GM06990 (cell line): ENCODE measurements around the gene PIGQ.

Source experiments
- DNase-seq: peaks from one replicate; pipeline ENCODE4 v3.0.0-alpha.2; 2011; ENCODE audit not compliant: insufficient read length; ENCODE audit errors: extremely low read depth
- H3K27me3 ChIP-seq: replicated peaks from 2 replicates; pipeline ENCODE4 v1.6.0; 2011; ENCODE audit warnings: low read length; ENCODE audit not compliant: control insufficient read depth, insufficient read depth
- H3K36me3 ChIP-seq: 2 replicates; pipeline ENCODE4 v1.5.1; 2011; ENCODE audit warnings: low read length; ENCODE audit not compliant: control insufficient read depth, insufficient read depth
- H3K4me3 ChIP-seq: replicated peaks from 2 replicates; pipeline ENCODE4 v1.5.1; 2011; ENCODE audit warnings: low read depth, mild to moderate bottlenecking, control low read depth, low read length
- TF ChIP-seq, protein P1 (sequence below): IDR thresholded peaks from 2 replicates; pipeline ENCODE4 v1.5.1; 2011; ENCODE audit warnings: low read length, control low read depth, mild to moderate bottlenecking, inconsistent platforms; ENCODE audit not compliant: insufficient read depth, poor library complexity, severe bottlenecking

Gene PIGQ

DNA sequence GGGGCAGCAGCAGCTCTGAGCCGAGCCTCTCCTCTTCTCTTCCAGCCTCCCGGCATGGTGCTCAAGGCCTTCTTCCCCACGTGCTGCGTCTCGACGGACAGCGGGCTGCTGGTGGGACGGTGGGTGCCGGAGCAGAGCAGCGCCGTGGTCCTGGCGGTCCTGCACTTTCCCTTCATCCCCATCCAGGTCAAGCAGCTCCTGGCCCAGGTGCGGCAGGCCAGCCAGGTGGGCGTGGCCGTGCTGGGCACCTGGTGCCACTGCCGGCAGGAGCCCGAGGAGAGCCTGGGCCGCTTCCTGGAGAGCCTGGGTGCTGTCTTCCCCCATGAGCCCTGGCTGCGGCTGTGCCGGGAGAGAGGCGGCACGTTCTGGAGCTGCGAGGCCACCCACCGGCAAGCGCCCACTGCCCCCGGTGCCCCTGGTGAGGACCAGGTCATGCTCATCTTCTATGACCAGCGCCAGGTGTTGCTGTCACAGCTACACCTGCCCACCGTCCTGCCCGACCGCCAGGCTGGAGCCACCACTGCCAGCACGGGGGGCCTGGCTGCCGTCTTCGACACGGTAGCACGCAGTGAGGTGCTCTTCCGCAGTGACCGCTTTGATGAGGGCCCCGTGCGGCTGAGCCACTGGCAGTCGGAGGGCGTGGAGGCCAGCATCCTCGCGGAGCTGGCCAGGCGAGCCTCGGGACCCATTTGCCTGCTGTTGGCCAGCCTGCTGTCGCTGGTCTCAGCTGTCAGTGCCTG is 4.4 kb downstream of the PIGQ start:
- TF ChIP-seq, protein P1, sequence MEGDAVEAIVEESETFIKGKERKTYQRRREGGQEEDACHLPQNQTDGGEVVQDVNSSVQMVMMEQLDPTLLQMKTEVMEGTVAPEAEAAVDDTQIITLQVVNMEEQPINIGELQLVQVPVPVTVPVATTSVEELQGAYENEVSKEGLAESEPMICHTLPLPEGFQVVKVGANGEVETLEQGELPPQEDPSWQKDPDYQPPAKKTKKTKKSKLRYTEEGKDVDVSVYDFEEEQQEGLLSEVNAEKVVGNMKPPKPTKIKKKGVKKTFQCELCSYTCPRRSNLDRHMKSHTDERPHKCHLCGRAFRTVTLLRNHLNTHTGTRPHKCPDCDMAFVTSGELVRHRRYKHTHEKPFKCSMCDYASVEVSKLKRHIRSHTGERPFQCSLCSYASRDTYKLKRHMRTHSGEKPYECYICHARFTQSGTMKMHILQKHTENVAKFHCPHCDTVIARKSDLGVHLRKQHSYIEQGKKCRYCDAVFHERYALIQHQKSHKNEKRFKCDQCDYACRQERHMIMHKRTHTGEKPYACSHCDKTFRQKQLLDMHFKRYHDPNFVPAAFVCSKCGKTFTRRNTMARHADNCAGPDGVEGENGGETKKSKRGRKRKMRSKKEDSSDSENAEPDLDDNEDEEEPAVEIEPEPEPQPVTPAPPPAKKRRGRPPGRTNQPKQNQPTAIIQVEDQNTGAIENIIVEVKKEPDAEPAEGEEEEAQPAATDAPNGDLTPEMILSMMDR, result no peak
- peaks cover 5% of the 10 kb centered on the region for H3K36me3 ChIP-seq
- DNase-seq, result no peak
- H3K27me3 ChIP-seq, result no peaks in the 10 kb centered on the region
- H3K4me3 ChIP-seq, result no peak overlapping the region

DNA sequence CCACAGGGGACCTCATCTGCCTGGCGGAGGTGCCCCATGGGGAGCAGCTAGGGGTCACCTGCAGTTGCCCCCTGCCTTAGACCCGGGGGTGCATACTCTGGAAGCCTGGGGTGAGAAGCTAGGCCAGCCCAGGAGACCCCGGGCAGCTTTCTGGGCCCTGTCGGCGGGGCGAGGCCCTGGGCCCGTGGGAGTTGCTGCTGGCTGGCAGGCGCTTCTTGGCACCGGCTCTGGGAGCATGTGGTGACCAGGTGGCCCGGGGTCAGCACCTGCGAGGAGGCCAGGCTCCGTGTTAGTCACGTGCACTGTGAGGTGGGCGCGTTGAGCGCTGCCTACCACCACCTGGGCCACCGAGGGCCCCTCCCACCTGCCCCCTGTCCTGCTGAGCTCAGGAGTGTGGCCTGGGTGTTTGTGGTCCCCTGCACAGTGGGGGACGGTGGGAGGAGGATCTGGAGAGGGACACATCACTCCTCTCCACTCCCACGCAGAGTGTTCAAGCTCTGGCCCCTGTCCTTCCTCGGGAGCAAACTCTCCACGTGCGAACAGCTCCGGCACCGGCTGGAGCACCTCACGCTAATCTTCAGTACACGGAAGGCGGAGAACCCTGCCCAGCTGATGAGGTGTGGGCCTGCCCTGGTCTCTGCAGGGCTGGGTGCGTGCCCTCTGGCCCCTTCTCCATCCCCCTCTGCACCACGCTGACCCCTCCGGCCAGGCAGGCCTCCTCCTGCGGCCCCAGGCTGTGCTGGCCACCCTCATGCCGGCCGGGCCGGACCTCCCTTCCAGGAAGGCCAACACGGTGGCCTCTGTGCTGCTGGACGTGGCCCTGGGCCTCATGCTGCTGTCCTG is 5.8 kb downstream of the PIGQ start:
- TF ChIP-seq, protein P1, result no peak
- H3K4me3 ChIP-seq, result no peak overlapping the region

DNA sequence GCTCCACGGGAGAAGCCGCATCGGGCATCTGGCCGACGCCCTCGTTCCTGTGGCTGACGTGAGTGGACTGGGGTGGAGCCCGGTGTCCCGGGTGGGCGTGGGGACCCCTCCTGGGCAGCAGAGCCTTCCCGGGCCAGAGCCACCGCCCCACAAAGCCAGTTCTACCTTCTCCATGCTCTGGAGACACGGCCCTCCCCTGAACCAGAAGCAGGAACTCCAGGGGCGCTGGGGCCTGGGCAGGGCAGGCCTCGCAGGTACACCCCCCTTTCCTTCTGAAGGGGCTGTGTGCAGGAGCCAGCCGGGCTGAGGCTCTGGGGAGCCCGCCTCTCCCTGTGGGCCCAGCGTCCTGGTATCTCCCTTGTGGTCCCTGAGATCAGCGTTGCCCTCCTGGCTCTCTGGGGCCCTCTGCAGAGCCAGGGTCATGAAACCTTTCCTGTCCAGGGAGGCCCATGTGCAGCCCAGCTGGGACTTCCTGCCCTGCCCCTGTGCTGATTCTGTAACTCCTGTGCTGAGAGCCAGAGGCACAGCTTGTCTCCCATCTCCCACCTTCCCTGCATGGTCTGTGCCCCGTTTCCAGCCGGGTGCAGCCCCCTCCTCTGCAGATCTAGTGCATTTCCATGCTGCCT is 6.5 kb downstream of the PIGQ start:
- no peaks in the 10 kb centered on the region for H3K27me3 ChIP-seq
- no peak overlapping the region for H3K4me3 ChIP-seq
- no peak for DNase-seq
- TF ChIP-seq, protein P1, result no peak
- H3K36me3 ChIP-seq, result peaks cover 5% of the 10 kb centered on the region

More for the DNA sequence above, 5.8 kb downstream of the PIGQ start:
- Histone ChIP-seq H3K27me3 (no peaks in the 10 kb centered on the region), H3K36me3 (peaks cover 5% of the 10 kb centered on the region)
- DNase-seq, result no peak

DNA sequence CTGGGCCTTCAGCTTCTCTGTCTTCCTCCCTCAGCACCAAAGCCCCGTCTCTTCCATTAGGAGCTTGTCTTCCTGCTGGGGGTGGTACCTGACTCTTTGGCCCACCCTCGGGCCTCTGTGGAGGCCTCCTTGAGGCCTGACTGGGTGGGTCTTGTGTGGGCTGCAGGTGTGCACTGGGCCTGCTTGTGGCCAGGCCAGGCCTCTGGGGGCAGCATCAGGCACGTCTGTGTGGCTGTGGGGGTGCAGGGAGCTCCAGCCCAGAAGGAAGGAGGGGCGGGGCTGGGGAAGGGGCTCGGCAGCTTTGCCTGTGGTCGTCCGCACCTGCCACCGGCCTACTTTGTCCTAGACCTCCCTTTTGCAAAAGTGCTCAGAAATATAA is 7.0 kb downstream of the PIGQ start:
- peaks cover 5% of the 10 kb centered on the region for H3K36me3 ChIP-seq
- H3K27me3 ChIP-seq, result no peaks in the 10 kb centered on the region
- DNase-seq, result no peak
- TF ChIP-seq, protein P1, result no peak
- H3K4me3 ChIP-seq, result no peak overlapping the region

DNA sequence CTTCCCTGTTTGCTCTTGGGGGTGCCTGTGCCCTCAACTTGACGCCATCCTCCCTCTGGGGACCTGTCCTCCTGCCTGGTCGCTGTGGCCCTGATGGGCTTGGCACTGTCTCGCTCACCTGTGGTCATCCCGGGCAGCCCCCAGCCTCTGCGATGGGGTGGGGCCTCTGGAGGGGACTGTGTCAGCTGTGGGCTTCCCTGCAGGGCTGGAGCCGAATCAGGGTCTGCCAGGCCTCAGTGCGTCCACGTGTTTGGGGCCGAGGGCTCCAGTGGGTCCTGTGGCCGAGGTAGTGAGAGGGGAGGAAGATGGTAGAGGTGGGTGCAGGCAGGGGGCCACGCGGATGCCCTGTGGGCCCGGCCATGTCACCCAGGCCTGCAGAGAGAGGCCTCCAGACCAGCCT is 8.0 kb downstream of the PIGQ start:
- DNase-seq, result no peak
- Histone ChIP-seq H3K36me3 (peaks cover 5% of the 10 kb centered on the region), H3K27me3 (no peaks in the 10 kb centered on the region), H3K4me3 (no peak overlapping the region)
- TF ChIP-seq, protein P1, result no peak
